T-helper 9 cell (primary cell): ENCODE data around the gene SOX18.
A peak's percentile ranks its signal among the peaks of the same experiment; 100 is the strongest.

Experiments
- DNase-seq: peaks from one replicate; pipeline ENCODE4 v3.0.0-alpha.2; 2020

The SOX18 gene

GRCh38 chr20:64080013-64080812 is 30.8 kb upstream of the SOX18 start, which contains the start of gene OPRL1:
Gene OPRL1 (plus strand): TSS chr20:64080082. CDS start chr20:64092721, 12,639 bp downstream.
- peak; percentile 58 for DNase-seq

GRCh38 chr20:64079273-64080012 is 30.0 kb upstream of the SOX18 start, which contains the start of gene RGS19:
Gene RGS19 (minus strand): TSS chr20:64079518. CDS start chr20:64076886, 2,632 bp downstream.
- DNase-seq = peak; percentile 67

GRCh38 chr20:64078934-64079272 is 29.5 kb upstream of the SOX18 start:
- no peak for DNase-seq

GRCh38 chr20:64077876-64078551 is 28.6 kb upstream of the SOX18 start:
- peak; percentile 45 for DNase-seq

- DNase-seq = no peak
These were observed 28.1 kb upstream of the SOX18 start for GRCh38 chr20:64077541-64077875.

- DNase-seq = no peak
These were observed 27.7 kb upstream of the SOX18 start for GRCh38 chr20:64077094-64077493.

GRCh38 chr20:64076061-64076997 is 26.9 kb upstream of the SOX18 start:
- no peak for DNase-seq

- no peak for DNase-seq
These were observed 26.1 kb upstream of the SOX18 start for GRCh38 chr20:64075556-64075955.

- DNase-seq = no peak
These were observed 25.5 kb upstream of the SOX18 start for GRCh38 chr20:64074963-64075362.

GRCh38 chr20:64074184-64074789 is 24.8 kb upstream of the SOX18 start:
- DNase-seq = no peak

GRCh38 chr20:64073476-64074183 is 24.2 kb upstream of the SOX18 start:
- DNase-seq = no peak

GRCh38 chr20:64072498-64073063 is 23.1 kb upstream of the SOX18 start:
- no peak for DNase-seq

GRCh38 chr20:64071341-64072332 is 22.2 kb upstream of the SOX18 start:
- DNase-seq = no peak

GRCh38 chr20:64070244-64070993 is 21.0 kb upstream of the SOX18 start:
- DNase-seq = no peak

- no peak for DNase-seq
These were observed 20.3 kb upstream of the SOX18 start for GRCh38 chr20:64069614-64070243.

- no peak for DNase-seq
These were observed 19.8 kb upstream of the SOX18 start for GRCh38 chr20:64069209-64069613.

- no peak for DNase-seq
These were observed 19.2 kb upstream of the SOX18 start for GRCh38 chr20:64068386-64069208.
